ENCODE measurements around the gene MYBPC1.
A peak's percentile ranks its signal among the peaks of the same experiment; 100 is the strongest.
"Not testable (repeated sequence)": the region's sequence is repeated elsewhere in the genome, so short reads cannot be mapped to it uniquely, and the experiment has no call there.

MYBPC1 gene

DNA sequence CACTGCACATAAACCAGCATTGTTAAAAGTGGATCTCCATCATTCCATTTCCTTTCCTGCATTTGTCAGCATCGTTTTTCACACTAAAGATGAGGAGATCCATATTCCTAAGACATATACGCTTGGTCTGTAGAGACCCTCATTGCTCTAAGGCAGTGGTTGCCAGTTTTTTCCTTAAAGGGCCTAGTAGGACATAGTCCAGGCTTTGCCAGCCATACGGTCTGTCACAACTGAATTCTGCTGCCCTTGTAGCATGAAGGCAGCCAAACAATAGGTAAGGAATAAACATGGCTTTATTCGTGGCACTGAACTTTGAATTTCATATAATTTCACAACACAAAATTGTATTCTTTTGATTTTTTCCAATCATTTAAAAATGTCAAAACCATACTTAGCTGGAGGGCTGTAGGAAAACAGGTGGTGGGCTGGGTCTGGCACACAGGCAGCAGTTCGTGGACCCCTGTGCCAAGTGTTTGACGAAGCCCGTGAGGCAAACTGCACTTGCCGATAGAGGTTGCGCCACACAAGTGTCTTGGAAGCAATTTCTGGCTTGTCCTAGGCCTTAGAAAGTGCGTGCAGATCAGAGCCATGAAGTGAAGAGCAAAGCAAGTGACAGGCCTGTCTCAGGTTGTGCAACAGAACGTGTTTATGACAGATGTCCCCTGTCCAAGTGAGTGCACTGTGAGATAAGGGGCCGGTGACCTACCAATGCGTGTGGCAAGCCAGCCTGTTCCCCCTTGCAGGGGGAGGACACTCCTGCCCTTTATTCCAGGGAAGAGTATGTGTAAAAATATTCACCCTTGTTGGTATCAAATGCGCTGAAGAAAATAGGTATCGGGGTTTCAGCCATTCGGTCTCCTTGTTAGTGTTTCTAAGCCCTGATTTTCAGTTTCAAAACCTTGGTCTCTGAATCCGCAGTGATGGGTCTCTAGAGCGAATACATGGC, 101.8 kb downstream of the MYBPC1 start:
- DNase-seq (ENCODE audit: low read depth) = no peak

DNA sequence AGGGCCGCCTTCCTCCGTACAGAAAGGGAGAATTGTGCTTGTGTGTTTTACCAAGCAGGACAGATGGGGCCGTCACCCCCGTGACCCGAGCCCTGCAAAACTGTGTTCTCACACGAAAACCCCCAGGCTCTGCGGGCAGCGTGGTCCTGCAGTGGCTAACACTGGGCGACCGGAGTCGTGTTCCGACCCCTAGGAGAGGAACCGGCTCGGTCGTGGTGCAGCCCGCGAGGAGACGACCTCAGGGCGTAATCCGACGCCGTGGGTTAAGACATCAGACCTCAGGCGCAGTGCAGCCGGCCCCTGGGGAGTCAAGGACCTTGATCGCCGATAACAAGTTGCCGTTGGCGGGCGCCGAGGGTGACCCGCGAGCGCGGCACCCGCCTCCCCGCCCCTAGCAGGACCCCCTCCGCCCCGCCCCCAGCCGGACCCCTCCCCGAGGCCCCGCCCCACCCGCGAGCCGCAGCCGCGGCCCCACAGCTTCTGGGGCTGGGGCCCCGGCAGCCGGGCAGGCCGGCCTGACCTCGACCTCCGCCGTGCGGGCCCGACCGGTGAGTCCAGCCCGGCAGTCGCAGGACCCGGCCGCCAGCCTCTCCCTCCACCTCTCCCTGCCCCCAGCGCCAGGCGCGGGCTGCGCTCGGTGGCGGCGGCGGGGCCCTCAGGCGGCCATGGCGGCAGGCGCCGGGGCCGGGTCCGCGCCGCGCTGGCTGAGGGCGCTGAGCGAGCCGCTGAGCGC, 102.6 kb downstream of the MYBPC1 start, which contains the start of gene CHPT1:
Gene CHPT1, plus strand, starts transcription at position 444 of the 733 bp plus-strand sequence. Its CDS starts 222 bp downstream, at position 666.
- peak; percentile 45 for DNase-seq (ENCODE audit: low read depth)

GRCh38 chr12:101697930-101698799, 103.4 kb downstream of the MYBPC1 start:
- DNase-seq (ENCODE audit: low read depth) = no peak

DNA sequence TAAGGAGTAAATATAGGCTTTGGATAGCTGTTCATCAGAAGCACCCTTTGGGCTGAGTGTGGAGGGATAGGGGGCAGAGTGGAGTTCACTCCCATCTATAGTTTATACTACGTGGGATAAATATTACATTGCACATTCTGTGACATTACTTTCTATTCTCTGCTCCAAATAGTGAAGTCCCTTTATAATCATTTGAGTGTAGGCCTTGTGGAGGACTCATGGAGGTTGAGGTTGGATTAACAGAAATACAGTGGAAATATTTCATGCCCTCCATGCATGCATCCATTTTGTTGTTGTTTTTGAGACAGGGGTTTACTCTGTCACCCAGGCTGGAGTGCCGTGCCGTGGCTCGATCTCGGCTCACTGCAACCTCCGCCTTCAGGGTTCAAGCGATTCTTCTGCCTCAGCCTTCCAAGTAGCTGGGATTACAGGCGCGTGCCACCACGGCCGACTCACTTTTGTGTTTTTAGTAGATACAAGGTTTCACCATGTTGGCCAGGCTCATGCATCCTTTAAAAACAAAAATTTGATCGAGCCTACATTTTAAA, 104.1 kb downstream of the MYBPC1 start:
- no peak for DNase-seq (ENCODE audit: low read depth)

DNA sequence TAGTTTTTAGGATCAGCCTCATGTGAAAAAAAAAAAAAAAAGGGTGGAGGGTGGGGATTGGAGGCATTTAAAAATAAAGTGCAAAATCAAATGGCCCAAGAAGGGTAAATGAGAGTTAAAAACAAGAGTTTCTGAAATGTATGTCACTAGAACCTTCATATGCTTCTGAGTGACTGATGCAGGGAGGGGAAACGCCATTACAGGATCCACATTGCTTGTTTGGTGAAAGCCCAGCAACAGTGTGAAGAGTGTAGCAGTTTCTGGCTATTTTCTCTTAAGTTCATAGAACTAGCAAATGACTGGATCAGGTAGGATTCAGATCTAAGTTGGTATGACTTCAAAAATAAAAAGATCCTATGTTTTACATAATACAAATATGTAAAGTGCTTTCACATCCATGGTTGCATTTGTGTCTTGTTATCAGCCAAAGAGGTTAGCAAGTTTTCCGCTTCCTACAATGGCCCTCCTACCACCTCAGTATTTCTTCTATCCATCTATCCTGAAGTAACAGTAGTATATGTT, 105.6 kb downstream of the MYBPC1 start:
- DNase-seq (ENCODE audit: low read depth) = no peak

GRCh38 chr12:101703487-101703886, 108.7 kb downstream of the MYBPC1 start:
- DNase-seq (ENCODE audit: low read depth) = no peak

DNA sequence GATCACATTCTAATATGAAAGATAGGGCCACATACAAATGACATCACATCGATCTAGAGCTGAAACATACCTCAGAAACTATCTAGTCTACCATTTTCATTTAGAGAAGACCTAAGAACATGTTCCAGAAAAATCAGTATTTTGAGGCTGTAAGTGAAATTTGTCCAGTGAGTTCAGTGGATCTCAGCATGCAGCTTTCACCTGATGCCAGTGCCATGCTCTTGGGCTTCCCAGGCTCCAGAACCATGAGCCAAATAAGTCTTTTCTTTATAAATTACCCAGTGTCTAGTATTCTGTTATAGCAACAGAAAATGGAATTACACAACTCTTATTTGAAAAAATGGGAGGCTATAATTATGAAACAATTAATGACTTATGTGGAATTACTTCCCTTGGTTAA, 111.6 kb downstream of the MYBPC1 start:
- DNase-seq (ENCODE audit: low read depth) = no peak

- no peak for DNase-seq (ENCODE audit: low read depth)
These were observed 112.5 kb downstream of the MYBPC1 start for GRCh38 chr12:101707131-101707782.

DNA sequence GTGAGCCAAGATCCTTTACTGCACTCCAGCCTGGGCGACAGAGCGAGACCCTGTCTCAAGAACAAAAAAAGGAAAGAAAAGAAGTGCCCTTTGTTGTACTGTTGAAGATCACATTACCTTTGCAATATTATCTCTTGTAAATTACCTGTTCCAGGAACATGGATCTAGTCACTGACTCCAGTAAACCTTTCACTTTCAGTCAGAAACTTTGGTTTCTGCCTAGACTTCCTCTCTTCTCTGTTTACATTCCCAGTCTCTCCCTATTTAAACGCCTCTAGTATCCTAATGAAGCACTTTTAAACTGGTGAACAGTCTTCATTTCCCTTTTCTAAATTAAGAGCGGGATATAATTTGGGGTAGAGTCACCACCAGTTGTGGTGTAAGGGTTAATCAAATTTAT, 115.5 kb downstream of the MYBPC1 start:
- no peak for DNase-seq (ENCODE audit: low read depth)

DNA sequence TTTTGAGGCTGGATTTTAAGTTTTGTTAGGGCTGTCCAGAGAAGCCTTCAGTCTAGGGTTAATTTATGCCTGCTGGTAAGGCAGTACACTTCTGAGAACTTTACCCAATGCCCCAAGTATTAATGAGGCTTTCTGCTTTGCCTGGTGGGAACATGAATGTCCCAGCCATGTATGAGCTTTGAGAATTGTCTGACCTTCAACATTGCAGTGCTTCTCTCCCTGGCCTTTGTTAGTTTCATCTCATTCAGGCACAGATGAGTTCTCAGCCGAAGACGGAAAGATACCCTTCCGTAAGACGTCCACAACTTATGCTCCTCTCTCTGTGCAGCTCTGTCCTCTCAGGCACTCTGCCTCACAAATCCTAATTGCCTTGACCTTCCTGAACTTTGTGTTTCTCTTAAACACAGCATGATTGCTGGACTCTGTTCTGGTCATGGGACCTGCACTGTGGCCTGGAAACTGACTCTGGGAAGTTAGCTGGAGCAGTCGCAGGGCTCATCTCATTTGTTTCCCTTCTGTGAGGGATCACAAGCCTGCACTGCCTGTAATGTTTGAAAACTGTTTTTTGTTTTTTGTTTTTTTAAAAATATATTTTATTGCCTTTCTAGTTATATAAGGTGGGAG, 118.4 kb downstream of the MYBPC1 start:
- DNase-seq (ENCODE audit: low read depth) = no peak

- DNase-seq (ENCODE audit: low read depth) = no peak
These were observed 119.2 kb downstream of the MYBPC1 start for GRCh38 chr12:101713930-101714329.

DNA sequence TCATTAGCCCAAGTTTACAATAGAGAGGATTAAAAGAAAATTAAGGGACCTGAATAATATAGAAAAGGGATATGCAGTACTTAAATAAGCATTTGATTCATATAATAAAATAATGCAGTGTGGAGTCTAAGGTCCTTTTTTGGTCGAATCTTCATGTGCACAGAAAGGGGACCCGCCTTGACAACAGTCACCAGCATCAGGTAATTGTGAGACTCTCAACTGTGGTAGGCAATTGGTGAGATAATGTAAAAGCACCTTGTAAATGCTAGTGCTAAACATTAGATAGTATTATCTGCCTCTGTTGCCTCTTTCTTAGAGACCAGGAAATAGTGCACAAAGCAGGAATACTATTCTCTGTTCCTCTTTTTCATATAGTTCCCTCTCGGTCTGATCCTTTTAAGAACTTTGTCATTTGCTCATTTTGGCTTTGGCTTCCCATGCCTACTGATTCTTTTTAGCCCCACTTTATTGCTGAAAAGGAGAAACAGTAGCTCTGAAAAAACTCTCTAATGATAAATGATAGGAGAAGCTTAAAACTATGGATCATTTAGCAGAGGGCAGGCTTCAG, 120.2 kb downstream of the MYBPC1 start:
- DNase-seq (ENCODE audit: low read depth) = no peak

GRCh38 chr12:101719566-101719965, 124.8 kb downstream of the MYBPC1 start:
- no peak for DNase-seq (ENCODE audit: low read depth)

DNA sequence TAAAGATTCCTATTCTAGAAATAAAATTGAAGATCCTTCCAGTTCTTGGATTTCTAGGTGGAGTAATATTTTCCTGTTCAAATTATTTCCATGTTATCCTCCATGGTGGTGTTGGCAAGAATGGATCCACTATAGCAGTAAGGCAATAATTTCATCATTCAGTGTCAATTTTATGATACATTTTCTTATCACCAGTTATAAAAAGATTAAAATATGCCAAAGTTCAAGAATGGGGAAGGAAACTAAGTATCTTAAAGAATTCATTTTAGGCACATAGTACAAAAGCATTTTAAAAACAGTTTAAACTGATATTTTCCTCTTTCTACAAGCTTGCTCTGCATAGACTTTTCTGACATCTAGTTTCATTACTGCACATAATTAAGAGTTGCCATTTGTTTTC, 125.3 kb downstream of the MYBPC1 start:
- DNase-seq (ENCODE audit: low read depth) = no peak

GRCh38 chr12:101722392-101722791, 127.6 kb downstream of the MYBPC1 start:
- DNase-seq (ENCODE audit: low read depth) = no peak

DNA sequence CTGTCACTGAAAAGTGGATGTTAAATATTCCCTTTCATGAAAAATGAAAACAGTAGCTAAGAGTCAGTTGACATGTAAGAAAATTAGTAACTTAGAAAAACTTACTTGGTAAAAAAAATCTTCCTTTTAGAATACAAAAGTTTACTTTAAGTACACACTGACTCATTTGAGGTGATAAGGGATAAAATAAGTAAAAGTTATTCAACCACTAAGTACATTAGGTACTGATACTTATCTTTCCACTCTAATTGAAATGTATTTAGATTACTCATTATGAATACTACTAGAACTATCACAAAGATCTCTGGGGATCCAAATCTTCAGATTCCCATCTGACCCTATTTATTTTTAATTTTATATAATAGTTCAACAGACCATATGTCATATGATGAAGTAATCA, 132.3 kb downstream of the MYBPC1 start:
- no peak for DNase-seq (ENCODE audit: low read depth)

- no peak for DNase-seq (ENCODE audit: low read depth)
These were observed 135.1 kb downstream of the MYBPC1 start for GRCh38 chr12:101729842-101730241.

- no peak for DNase-seq (ENCODE audit: low read depth)
These were observed 137.5 kb downstream of the MYBPC1 start for GRCh38 chr12:101732318-101732717.

DNA sequence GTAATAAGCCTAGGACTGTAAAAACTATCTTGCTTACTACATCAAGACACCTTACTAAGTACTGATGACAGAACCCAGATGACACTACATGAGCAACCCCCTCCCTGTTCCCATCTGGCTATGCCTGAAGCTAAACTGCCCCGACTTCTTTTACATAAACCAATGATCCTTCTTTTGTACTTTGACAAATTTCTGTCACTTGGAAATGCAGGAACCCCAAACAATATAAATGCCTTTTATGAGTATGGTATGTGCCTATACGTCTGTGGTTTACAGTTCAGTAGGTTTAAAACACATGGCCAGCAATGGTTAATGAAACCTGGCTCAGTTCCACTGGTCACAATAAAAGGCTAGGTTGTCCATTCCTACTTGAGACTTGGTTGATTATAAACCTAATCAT, 138.4 kb downstream of the MYBPC1 start:
- no peak for DNase-seq (ENCODE audit: low read depth)

DNA sequence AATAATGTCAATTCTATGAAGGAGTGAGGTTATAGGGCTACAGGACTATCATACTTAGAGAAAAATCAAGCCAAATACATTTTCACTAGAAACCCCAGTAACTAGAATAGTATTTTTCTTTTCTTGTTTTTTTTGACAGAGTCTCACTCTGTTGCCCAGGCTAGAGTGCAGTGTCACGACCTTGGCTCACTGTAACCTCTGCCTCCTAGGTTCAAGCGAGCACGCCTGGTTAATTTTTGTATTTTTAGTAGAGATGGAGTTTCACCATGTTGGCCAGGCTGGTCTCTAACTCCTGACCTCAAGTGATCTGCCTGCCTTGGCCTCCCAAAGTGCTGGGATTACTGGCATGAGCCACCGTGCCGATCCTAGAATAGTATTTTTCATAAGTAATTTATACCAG, 139.7 kb downstream of the MYBPC1 start:
- not testable (repeated sequence) for DNase-seq (ENCODE audit: low read depth)
